DMS 273 (cell line): ENCODE data around the gene CPSF4.

ENCODE experiments used
- DNase-seq: peaks from one replicate; lab custom pipeline; 2025; ENCODE audit not compliant: unreplicated experiment; lab: John Stamatoyannopoulos, UW

The CPSF4 gene

GRCh38 chr7:99438573-99439480 is at the start of gene CPSF4, which contains the start of gene PTCD1:
Gene CPSF4, plus strand, starts transcription at chr7:99438943. Its CDS starts 140 bp downstream, at chr7:99439083.
Gene PTCD1, minus strand, starts transcription at chr7:99438798. Its CDS starts 3,556 bp downstream, at chr7:99435242.
- DNase-seq = peak; percentile 99

- no peak for DNase-seq
These were observed 49.0 kb upstream of the CPSF4 start for GRCh38 chr7:99389772-99390171.

DNA sequence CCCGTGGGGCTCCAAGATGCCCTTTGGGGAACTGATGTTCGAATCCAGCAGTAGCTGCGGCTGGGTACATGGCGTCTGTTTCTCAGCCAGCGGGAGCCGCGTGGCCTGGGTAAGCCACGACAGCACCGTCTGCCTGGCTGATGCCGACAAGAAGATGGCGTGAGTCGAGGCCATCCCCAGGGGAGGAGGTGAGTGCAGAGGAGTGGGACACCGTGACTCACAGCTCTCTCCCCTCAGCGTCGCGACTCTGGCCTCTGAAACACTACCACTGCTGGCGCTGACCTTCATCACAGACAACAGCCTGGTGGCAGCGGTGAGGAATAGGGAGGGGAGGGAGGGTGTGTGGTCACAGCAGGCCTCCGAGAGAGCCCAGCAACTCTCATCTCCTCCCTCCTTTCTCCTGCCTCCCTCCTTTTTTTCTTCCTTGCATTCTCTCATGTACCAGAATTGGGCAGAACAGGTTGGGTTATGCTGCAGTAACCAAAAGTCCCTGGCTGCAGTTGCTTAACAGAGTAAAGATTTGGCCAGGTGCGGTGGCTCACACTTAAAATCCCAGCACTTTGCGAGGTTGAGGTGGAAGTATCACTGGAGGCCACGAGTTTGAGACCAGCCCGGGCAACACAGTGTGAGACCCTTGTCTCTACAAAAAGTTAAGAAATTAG is 47.7 kb upstream of the CPSF4 start:
- peak; percentile 26 for DNase-seq

DNA sequence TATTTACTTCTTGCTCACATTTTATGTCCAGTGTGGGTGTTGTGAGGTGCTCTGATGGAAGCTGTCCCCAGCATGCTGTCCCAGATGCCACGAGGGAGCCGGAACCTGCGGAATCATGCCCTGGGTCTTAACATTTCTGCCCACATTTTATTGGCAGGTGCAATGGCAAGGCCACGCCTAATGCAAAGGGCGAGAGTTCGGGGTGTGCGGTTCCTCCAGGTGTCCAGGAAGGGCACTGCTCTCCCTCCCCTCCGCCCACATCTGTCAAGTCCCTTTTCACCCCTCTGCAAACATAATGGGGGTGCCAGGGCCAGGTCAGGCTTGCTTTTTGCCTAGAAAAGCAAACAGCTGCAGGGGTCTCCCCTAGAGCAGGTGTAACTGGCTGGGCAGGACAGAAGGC is 46.7 kb upstream of the CPSF4 start:
- no peak for DNase-seq

GRCh38 chr7:99392659-99393354 is 45.9 kb upstream of the CPSF4 start:
- DNase-seq = peak; percentile 93

- DNase-seq = peak; percentile 74
These were observed 45.2 kb upstream of the CPSF4 start for GRCh38 chr7:99393355-99394187.

GRCh38 chr7:99394188-99394502 is 44.6 kb upstream of the CPSF4 start:
- DNase-seq = no peak

GRCh38 chr7:99395616-99396327 is 43.0 kb upstream of the CPSF4 start:
- peak; percentile 30 for DNase-seq

DNA sequence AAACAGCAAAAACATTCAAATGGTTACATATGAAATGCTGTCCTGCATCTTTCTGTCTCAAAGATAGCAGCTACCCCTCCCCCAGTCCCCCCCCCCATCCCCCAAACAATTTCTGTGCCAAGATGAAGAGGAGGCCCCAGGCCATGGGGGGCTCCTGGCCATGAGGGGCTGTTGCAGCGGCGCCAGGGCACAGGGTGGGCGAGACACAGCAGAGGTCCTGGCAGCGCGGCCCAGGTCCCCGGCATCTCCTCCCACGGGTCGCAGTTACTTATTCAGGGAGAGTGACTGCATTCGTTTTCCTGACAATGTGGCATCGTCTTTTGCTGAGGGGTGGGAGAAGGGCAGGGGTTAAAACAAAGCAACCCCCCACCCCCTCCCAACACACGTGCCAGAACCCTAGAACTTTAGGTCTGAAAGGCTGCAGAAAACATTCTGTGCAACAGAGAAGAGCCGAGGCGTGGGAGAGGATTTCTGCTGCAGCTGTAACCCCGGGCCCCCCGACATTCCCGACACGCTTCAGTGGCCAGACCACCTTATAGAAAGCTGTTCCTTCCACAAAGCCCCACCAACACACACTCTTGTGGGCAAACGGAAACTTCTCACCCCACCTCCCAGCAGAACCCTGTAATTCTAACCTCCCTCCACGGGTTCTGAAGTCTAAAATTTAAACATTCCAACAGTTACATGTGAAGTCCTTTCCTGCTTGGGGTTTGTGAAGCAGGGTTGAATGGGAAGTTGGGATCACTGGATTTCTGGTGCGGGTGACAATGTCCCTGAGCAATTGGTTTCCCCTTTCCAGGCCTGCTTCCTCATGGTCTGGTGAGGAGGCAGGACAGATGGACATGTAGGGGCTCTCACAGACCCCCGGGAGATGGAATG is 42.1 kb upstream of the CPSF4 start:
- no peak for DNase-seq

DNA sequence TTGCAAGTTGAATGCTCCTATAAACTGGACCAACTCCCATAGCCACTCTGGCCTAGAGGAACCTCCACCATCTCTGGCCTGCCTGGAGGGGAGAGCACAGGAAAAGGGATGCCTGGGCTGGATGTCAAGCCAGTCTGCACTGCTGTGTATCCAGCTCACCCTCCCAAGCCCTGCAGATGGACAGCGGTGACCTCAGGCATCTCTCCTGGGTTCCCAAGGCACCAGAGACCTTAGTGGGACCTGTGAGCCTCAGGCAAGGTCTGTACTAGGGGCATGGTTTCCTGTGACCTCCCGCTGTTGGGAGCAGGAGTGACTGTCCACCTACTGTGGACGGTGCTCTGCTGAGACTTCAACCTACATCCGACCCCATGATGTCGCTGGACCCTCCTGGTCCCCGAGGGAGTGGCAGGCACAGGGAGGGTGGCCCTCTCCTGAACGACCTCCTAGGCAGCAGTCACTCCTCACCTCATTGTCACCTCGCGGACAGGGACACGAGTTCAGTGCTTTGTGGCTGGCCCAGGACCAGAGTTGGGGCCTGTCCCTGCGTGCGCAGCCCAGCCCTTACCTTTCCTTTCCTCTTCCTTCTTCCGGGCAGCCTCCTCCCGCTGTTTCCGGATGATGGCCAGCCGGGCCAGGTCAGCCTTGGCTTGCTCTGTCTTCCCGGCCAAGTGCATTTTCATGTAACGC is 41.3 kb upstream of the CPSF4 start:
- peak; percentile 35 for DNase-seq

DNA sequence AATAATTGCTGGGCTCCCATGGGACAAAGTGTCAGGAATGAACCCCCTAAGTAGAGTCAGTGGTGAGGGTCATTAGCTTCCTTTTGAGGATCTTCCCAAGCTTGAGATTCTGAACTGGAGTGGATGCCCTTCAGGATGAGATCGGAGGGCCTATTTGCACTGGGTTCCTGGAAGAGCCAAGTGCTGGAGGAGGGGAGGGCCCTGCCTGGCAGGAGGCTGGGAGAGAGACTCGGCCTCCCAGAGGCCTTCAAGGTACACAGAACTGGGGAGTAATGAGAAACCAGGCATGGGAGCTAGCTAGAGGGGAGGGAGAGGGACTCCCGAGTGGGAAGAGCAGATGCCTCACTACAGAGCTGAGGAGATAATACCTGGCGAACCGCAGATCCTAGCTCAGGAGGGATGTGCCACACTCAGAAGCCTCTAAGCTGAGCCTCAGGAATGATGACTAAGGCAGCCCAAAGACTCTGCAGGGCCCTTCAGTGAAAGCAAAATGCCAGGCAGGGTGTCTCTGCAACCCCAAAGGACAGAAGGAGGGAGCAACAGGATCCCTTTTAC is 39.8 kb upstream of the CPSF4 start:
- DNase-seq = no peak

- no peak for DNase-seq
These were observed 39.1 kb upstream of the CPSF4 start for GRCh38 chr7:99399597-99399996.

- no peak for DNase-seq
These were observed 35.9 kb upstream of the CPSF4 start for GRCh38 chr7:99402854-99403253.

DNA sequence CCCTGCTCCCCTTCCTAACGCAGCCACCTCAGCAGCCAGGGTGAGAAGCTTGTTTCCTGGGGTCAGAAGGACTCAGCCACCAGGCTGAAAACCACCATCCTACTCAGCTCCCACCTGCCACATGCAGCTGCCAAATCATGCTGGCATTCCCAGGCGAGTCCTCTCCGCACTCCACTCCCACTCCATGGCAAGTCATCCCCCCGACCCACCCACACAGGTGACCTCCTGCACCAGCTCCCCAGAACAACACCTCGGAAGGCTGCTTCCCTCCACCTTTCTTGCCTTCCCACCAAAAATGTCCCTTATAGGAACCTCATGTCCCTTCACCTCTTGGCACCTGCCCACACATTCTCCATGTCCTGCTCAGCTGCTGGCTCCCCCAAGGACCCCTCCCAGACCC is 35.0 kb upstream of the CPSF4 start:
- DNase-seq = no peak

- DNase-seq = no peak
These were observed 34.3 kb upstream of the CPSF4 start for GRCh38 chr7:99404235-99404976.

GRCh38 chr7:99404977-99405320 is 33.8 kb upstream of the CPSF4 start:
- no peak for DNase-seq

DNA sequence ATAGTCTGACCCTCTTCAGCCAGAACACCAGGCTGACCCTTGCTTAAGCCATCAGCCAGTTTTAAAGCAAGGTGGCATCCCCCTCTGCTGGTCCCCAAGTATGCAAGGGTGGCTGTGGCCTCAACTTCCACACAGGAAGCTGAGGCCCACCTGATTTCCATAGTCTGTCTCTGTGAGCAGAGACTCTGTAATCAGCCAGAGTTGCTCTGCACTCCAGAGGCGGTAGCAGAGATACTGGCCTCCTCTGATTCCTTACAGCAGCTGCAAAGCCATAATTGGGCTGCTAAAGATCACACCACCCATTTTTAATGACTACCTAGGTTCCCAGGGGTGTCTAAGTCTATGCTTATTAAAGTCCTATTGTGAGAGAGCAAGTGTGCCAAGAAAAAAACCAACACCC is 32.2 kb upstream of the CPSF4 start:
- DNase-seq = peak; percentile 39

- peak; percentile 83 for DNase-seq
These were observed 30.8 kb upstream of the CPSF4 start for GRCh38 chr7:99407872-99408378.
